Activated CD8-positive, alpha-beta memory T cell treated with anti-CD3 and anti-CD28 coated beads for 4 hours (primary cell): ENCODE data around the gene FAM50A.
"Not testable (repeated sequence)": the region's sequence is repeated elsewhere in the genome, so short reads cannot be mapped to it uniquely, and the experiment has no call there.

Experiments used
- DNase-seq, 2 donors: peaks; one replicate each; pipeline ENCODE4 v3.0.0-alpha.2; 2020; ENCODE audit warnings: low read depth in 2 of 2

The FAM50A gene

DNA sequence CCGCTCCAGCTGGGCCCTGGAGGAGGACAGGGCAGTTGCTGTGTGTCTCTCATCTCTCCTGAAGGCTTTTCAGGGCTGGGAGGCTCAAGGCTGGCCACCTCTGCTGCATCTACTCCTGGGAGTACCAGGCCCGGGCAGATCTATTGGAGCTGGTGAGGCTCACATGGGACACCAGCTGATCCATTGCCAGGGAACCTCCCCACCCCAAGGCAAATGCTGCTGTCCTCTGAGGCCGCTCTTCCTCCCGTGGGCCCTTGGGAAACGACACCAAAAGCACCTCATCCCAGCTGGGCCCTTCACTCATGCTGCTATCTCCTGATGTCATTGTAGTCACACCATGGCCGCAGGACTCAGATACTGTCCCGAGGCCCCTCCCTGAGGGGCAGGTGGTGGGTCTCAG is 38.8 kb downstream of the FAM50A start:
- DNase-seq: no peak

- DNase-seq: no peak
These were observed 39.4 kb downstream of the FAM50A start for GRCh38 chrX:154483325-154483724.

- no peak for DNase-seq
These were observed 40.6 kb downstream of the FAM50A start for GRCh38 chrX:154484255-154485149.

GRCh38 chrX:154485150-154486051 is 41.5 kb downstream of the FAM50A start:
- DNase-seq: no peak

GRCh38 chrX:154486052-154486395 is 42.1 kb downstream of the FAM50A start:
- no peak for DNase-seq

DNA sequence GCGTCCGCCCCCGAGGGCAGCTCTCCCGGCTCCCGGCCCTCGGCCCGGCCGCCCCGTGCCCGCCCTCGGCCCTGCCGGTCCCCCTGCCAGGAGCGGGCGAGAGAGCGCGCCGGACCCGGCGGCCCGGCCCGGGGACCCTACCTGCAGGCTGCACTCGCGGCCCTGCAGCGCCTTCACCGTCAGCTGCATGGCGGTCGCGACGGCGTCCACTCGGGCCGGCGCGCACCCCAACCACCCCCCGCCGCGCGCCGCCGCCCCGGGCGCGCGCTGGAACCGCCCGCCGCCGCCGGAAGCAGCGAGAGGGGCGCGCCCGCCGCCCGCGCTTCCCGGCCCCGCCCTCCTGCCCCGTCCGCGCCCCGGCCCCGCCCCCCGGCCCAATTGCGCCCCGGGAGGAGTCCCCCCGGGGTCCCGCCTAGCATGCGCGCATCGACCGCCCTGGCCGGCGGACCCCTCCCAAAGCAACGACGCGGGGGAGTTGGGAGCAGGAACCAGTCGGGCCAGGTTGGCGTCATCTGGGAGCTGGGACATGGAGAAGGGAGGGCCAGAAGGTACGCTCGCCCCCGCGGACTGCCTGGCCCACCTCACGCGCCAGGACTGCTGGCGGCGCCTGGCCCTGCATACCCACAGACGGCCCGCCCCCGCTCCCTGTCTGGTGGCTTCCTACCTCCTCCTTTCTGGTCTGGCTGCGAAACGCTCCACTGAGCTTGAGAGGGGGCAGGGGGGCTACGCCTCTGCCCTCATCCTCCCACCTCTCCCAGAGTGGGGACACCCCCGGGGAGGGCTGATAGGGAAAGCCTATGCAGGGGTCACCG is 42.7 kb downstream of the FAM50A start, which contains the start of gene UBL4A:
UBL4A (minus strand) TSS at position 220 of the 812 bp plus-strand sequence; CDS start at position 189, 31 bp downstream.
- DNase-seq: peak in 1 of 2 donors; percentile 24

DNA sequence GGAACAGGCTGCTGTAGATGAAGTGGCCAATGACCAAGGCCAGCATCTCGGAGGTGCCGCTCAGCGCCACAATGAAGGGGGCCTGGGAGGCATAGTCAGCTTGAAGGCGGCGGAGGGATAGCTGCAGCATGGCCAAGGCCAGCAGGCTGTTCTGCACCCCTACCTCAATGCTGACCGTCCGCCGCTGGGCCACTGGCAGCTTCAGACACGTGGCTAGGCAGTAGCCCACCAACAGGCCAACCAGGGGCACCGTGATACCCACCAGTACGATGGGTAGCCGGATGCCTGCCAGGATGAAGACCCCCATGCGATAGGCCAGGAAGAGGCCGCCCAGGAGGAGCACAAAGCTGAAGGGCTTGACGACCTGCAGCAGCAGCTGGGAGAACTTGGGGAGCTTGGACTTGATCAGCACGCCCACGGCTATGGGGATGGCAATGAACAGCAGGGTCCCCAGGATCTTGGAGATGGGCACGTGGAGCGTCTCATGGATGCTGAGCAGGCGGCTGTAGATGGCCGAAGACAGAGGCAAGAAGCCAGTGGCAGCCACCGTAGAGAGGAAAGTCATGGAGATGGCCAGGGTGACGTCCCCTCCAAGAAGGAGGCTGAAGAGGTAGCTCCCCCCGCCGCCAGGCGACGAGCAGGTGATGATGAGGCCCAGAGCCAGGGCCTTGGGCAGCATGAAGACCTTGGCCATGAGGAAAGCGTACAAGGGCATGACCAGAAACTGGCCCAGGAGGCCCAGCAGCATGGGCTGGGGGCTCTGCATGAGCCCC is 43.8 kb downstream of the FAM50A start:
- DNase-seq: no peak

GRCh38 chrX:154488336-154489075 is 44.6 kb downstream of the FAM50A start:
- DNase-seq: no peak

- no peak for DNase-seq
These were observed 45.2 kb downstream of the FAM50A start for GRCh38 chrX:154489182-154489581.

- no peak for DNase-seq
These were observed 46.1 kb downstream of the FAM50A start for GRCh38 chrX:154490021-154490413.

- peak; percentile 71 to 77 for DNase-seq
These were observed 46.6 kb downstream of the FAM50A start, which contains the start of gene SLC10A3 for GRCh38 chrX:154490414-154491083. Gene SLC10A3 (minus strand): TSS chrX:154490629. CDS start chrX:154488940, 1,689 bp downstream.

DNA sequence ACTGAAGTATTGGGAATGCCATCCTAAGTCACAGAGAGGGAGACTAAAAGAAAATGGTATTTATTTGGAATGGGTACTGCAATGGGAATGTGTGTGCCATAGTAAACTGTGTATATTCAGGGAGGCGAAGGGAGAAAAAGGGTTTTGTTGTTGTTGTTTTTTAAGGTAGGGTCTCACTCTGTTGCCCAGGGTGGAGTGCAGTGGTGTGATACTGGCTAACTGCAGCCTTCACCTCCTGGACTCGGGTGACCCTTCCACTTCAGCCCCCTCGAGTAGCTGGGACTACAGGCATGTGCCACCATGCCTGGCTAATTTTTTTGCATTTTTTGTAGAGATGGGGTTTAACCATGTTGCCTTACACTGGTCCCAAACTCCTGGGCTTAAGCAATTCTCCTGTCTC is 50.8 kb downstream of the FAM50A start:
- DNase-seq: no peak

- DNase-seq: no peak
These were observed 51.6 kb downstream of the FAM50A start for GRCh38 chrX:154495472-154495922.

DNA sequence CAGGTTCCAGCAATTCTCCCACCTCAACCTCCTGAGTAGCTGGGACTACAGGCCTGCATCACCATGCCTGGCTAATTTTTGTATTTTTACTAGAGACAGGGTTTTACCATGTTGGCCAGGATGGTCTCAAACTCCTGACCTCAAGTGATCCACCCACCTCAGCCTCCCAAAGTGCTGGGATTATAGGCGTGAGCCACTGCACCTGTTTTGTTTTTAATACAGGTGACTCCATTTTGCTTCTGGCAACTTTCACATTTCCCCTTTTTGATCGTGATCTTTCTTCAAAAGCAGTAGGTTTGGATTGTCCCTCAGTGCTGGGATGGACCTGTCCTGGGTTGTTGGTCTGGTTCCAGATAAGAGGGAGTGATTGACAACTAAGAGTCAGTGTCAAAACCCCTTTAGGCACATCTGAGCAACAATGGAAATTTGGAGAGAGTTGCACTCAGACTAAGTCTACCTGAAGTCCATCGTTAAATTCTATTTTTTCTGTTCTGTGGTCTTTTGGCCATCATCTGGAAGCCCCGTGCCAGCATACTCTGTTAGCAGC is 52.7 kb downstream of the FAM50A start:
- not testable (repeated sequence) for DNase-seq
